Central memory CD4-positive, alpha-beta T cell (primary cell): ENCODE measurements around the gene IPO7.

Source experiments
- DNase-seq: peaks from one replicate; pipeline ENCODE4 v3.0.0; 2022

IPO7 gene

GRCh38 chr11:9495803-9496514 lies 111.5 kb downstream of the IPO7 start:
- DNase-seq: no peak
